Erythroblast (primary cell): ENCODE data around the gene TAF9.

Source experiments
- GATA1 ChIP-seq: IDR thresholded peaks from 2 replicates; pipeline ENCODE4 v1.6.1; 2011; ENCODE audit warnings: low read depth, mild to moderate bottlenecking, control low read depth, low read length, moderate library complexity
- POLR2A ChIP-seq: IDR thresholded peaks from 2 replicates; pipeline ENCODE4 v1.6.1; 2011; ENCODE audit warnings: mild to moderate bottlenecking, low read length

DNA sequence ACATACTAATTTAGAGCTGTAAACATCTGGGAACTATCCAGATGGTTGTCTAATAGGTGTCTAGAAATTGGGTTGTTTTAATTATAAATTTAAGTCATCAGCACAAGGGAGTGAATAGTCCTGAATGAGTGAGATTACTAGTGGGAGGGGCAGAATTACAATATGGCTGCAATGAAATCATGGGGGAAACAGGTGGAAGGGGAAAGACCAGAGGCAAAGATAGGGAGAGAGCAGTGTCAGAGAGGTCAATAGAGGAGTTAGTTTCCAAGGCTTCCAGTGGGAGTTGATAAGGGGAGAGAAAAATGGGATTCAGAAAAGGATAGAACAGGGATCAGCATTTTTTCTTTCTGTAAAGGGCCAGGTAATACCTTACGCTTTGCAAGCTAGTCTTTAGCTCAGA lies 8.9 kb downstream of the TAF9 start:
- TF ChIP-seq POLR2A, result no peak
- no peak for TF ChIP-seq GATA1
